WTC11 (cell line): Measurements from ENCODE around the gene AKR1E2. TPM values are rescaled to one million over a fixed set of nuclear protein-coding genes. Genes with fewer than 3 reads are reported as not detected.

ENCODE experiments used
- ATAC-seq: fragments of 200-7000 bp; cut with Tn5 transposase; 2 replicates; pipeline ENCODE4 v1.10.0; 2021; ENCODE audit warnings: mild to moderate bottlenecking, moderate library complexity
- CTCF ChIA-PET: fragments of 300-600 bp; sonication (Branson Sonifier 250); formaldehyde crosslinking; loops from one replicate; lab custom pipeline; 2021; ENCODE audit warnings: antibody characterized with exemption; lab: Charles Lee
- POLR2A ChIA-PET: fragments of 350-600 bp; sonication (Branson Sonifier 250); formaldehyde crosslinking; loops from one replicate; lab custom pipeline; 2021; ENCODE audit warnings: antibody characterized with exemption; lab: Charles Lee
- DNase-seq: peaks from one replicate; pipeline ENCODE4 v3.0.0; 2021; ENCODE audit warnings: low spot score
- H3K27ac Mint-ChIP-seq: 2 replicates; pipeline ENCODE4 v1.8.0; 2021; ENCODE audit warnings: mixed read lengths
- H3K27me3 Mint-ChIP-seq: 2 replicates; pipeline ENCODE4 v1.8.0; 2021; ENCODE audit warnings: low read depth, mild to moderate bottlenecking, moderate library complexity, mixed read lengths
- H3K36me3 Mint-ChIP-seq: 2 replicates; pipeline ENCODE4 v1.8.0; 2021; ENCODE audit warnings: mixed read lengths
- H3K4me1 Mint-ChIP-seq: 2 replicates; pipeline ENCODE4 v1.8.0; 2022; ENCODE audit warnings: mixed read lengths
- H3K4me3 Mint-ChIP-seq: 2 replicates; pipeline ENCODE4 v1.8.0; 2021; ENCODE audit warnings: mild to moderate bottlenecking, moderate library complexity, mixed read lengths
- H3K9me3 Mint-ChIP-seq: 2 replicates; pipeline ENCODE4 v1.8.0; 2021; ENCODE audit warnings: mixed read lengths
- ATF2 ChIP-seq: sonication (generic); formaldehyde crosslinking; IDR thresholded peaks from 2 replicates; pipeline ENCODE4 v1.8.1; 2022; ENCODE audit warnings: low read depth, missing genetic modification reagents, borderline replicate concordance
- CREM ChIP-seq: sonication (generic); formaldehyde crosslinking; IDR thresholded peaks from 2 replicates; pipeline ENCODE4 v1.8.1; 2022; ENCODE audit warnings: mild to moderate bottlenecking, missing genetic modification reagents, moderate library complexity
- ELF4 ChIP-seq: sonication (generic); formaldehyde crosslinking; IDR thresholded peaks from 2 replicates; pipeline ENCODE4 v1.8.1; 2022; ENCODE audit warnings: low read depth, mild to moderate bottlenecking, moderate library complexity, missing genetic modification reagents
- ESRRA ChIP-seq: sonication (generic); formaldehyde crosslinking; IDR thresholded peaks from 2 replicates; pipeline ENCODE4 v1.8.1; 2022; ENCODE audit warnings: mild to moderate bottlenecking, missing genetic modification reagents, borderline replicate concordance
- ETV6 ChIP-seq: sonication (generic); formaldehyde crosslinking; IDR thresholded peaks from 2 replicates; pipeline ENCODE4 v1.8.1; 2022; ENCODE audit warnings: mild to moderate bottlenecking, missing genetic modification reagents
- FOXJ3 ChIP-seq: sonication (generic); formaldehyde crosslinking; IDR thresholded peaks from 2 replicates; pipeline ENCODE4 v1.9.0; 2021; ENCODE audit warnings: missing genetic modification reagents, mild to moderate bottlenecking, borderline replicate concordance
- FOXK1 ChIP-seq: sonication (generic); formaldehyde crosslinking; IDR thresholded peaks from 2 replicates; pipeline ENCODE4 v1.8.0; 2022; ENCODE audit warnings: mild to moderate bottlenecking, moderate library complexity, missing genetic modification reagents
- KAT7 ChIP-seq: sonication (generic); formaldehyde crosslinking; IDR thresholded peaks from 2 replicates; pipeline ENCODE4 v1.8.1; 2023; ENCODE audit warnings: missing genetic modification reagents, mild to moderate bottlenecking, borderline replicate concordance
- NR3C1 ChIP-seq: sonication (generic); formaldehyde crosslinking; conservative IDR thresholded peaks from 2 replicates; pipeline ENCODE4 v1.8.1; 2023; ENCODE audit warnings: low read depth, mild to moderate bottlenecking, missing genetic modification reagents
- ZBTB43 ChIP-seq: sonication (generic); formaldehyde crosslinking; IDR thresholded peaks from 2 replicates; pipeline ENCODE4 v1.8.1; 2023; ENCODE audit warnings: mild to moderate bottlenecking, missing genetic modification reagents
- ZMAT4 ChIP-seq: fragments of 250-450 bp; sonication (Bioruptor Pico); IDR thresholded peaks from 2 replicates; pipeline ENCODE4 v1.9.0; 2021; ENCODE audit warnings: mild to moderate bottlenecking
- ZNF138 ChIP-seq: sonication (generic); formaldehyde crosslinking; conservative IDR thresholded peaks from 2 replicates; pipeline ENCODE4 v1.8.1; 2022; ENCODE audit warnings: mild to moderate bottlenecking, moderate library complexity, missing genetic modification reagents
- ZNF396 ChIP-seq: fragments of 250-450 bp; sonication (Bioruptor Pico); IDR thresholded peaks from 2 replicates; pipeline ENCODE4 v1.8.0; 2021; ENCODE audit warnings: mild to moderate bottlenecking, moderate library complexity, borderline replicate concordance
- ZNF416 ChIP-seq: fragments of 250-450 bp; sonication (Bioruptor Pico); IDR thresholded peaks from 2 replicates; pipeline ENCODE4 v1.9.0; 2021; ENCODE audit warnings: mild to moderate bottlenecking, inconsistent platforms
- ZNF512 ChIP-seq: sonication (generic); formaldehyde crosslinking; IDR thresholded peaks from 2 replicates; pipeline ENCODE4 v1.8.1; 2022; ENCODE audit warnings: missing genetic modification reagents, borderline replicate concordance
- total RNA-seq: library from RNA; stranded (reverse); gene quantifications from 3 replicates; pipeline ENCODE4 v1.2.3, GENCODE V29; 2021
- TF ChIP-seq, protein P1 (sequence below): sonication (generic); formaldehyde crosslinking; IDR thresholded peaks from 2 replicates; pipeline ENCODE4 v1.8.0; 2022; ENCODE audit warnings: mild to moderate bottlenecking, missing genetic modification reagents
- TF ChIP-seq, protein P2 (sequence below): sonication (generic); formaldehyde crosslinking; IDR thresholded peaks from 2 replicates; pipeline ENCODE4 v1.8.0; 2023; ENCODE audit warnings: missing genetic modification reagents
- TF ChIP-seq, protein P3 (sequence below): fragments of 250-450 bp; sonication (Bioruptor Pico); IDR thresholded peaks from 2 replicates; pipeline ENCODE4 v1.9.0; 2021; ENCODE audit warnings: mild to moderate bottlenecking

Gene AKR1E2
- total RNA-seq, 1 experiment from 2014 or later, result 1.7 TPM

- TF ChIP-seq ZMAT4 (CRISPR knock-in tag), result no peak
- TF ChIP-seq NR3C1, result no peak
- TF ChIP-seq ATF2, result no peak
- no peak for TF ChIP-seq ZNF396 (CRISPR knock-in tag)
- TF ChIP-seq, protein P1, sequence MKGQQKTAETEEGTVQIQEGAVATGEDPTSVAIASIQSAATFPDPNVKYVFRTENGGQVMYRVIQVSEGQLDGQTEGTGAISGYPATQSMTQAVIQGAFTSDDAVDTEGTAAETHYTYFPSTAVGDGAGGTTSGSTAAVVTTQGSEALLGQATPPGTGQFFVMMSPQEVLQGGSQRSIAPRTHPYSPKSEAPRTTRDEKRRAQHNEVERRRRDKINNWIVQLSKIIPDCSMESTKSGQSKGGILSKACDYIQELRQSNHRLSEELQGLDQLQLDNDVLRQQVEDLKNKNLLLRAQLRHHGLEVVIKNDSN (CRISPR knock-in tag), result no peak
These were observed 35.1 kb upstream of the AKR1E2 start (continued) for GRCh38 chr10:4790922-4791321.

DNA sequence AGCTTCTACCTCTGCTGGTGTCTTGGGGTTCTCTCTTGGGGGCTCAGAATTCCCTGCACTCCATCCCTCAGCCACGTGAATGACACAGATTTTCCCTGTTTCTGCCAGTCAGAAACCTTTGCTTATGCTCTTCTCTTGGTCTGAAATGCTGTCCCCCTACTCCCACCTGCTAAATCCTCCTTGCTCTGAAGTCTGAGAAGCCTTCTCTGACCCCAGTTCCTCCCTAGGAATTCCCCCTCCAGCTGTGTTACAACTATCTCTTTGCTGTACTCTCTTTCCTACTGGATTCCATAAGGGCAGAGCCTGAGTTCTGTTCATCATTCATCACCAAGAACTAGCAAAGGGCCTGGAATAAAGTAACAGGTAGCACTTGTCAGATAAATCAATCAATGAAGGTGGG, 33.6 kb upstream of the AKR1E2 start:
- H3K27me3 Mint-ChIP-seq, result no peaks in the 10 kb centered on the region
- ATAC-seq (no peak), DNase-seq (no peak)
- ChIA-PET POLR2A (interaction anchor here (0.6 kb wide), 1 partner anchor 1112 kb away, joined by 4 read pairs; no protein-coding TSS in a partner anchor), CTCF (no interaction called here)
- H3K4me3 Mint-ChIP-seq, result no peak overlapping the region
- no peaks in the 10 kb centered on the region for H3K36me3 Mint-ChIP-seq
- TF ChIP-seq ELF4 (CRISPR knock-in tag) (no peak), ZNF396 (CRISPR knock-in tag) (no peak), ZNF416 (CRISPR knock-in tag) (no peak), ZBTB43 (CRISPR knock-in tag) (no peak), ZNF512 (CRISPR knock-in tag) (no peak), ESRRA (CRISPR knock-in tag) (no peak), KAT7 (CRISPR knock-in tag) (no peak), CREM (CRISPR knock-in tag) (no peak), NR3C1 (no peak), ETV6 (no peak), FOXK1 (CRISPR knock-in tag) (no peak), ZNF138 (CRISPR knock-in tag) (no peak), FOXJ3 (CRISPR knock-in tag) (no peak)
- TF ChIP-seq, protein P1 (CRISPR knock-in tag), result no peak
- TF ChIP-seq, protein P2, sequence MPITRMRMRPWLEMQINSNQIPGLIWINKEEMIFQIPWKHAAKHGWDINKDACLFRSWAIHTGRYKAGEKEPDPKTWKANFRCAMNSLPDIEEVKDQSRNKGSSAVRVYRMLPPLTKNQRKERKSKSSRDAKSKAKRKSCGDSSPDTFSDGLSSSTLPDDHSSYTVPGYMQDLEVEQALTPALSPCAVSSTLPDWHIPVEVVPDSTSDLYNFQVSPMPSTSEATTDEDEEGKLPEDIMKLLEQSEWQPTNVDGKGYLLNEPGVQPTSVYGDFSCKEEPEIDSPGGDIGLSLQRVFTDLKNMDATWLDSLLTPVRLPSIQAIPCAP (CRISPR knock-in tag), result no peak
- TF ChIP-seq, protein P3, sequence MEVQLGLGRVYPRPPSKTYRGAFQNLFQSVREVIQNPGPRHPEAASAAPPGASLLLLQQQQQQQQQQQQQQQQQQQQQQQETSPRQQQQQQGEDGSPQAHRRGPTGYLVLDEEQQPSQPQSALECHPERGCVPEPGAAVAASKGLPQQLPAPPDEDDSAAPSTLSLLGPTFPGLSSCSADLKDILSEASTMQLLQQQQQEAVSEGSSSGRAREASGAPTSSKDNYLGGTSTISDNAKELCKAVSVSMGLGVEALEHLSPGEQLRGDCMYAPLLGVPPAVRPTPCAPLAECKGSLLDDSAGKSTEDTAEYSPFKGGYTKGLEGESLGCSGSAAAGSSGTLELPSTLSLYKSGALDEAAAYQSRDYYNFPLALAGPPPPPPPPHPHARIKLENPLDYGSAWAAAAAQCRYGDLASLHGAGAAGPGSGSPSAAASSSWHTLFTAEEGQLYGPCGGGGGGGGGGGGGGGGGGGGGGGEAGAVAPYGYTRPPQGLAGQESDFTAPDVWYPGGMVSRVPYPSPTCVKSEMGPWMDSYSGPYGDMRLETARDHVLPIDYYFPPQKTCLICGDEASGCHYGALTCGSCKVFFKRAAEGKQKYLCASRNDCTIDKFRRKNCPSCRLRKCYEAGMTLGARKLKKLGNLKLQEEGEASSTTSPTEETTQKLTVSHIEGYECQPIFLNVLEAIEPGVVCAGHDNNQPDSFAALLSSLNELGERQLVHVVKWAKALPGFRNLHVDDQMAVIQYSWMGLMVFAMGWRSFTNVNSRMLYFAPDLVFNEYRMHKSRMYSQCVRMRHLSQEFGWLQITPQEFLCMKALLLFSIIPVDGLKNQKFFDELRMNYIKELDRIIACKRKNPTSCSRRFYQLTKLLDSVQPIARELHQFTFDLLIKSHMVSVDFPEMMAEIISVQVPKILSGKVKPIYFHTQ (CRISPR knock-in tag), result no peak
- H3K4me1 Mint-ChIP-seq, result no peaks in the 10 kb centered on the region
- H3K27ac Mint-ChIP-seq, result no peak overlapping the region
- no peaks in the 10 kb centered on the region; the same call in 1 of the 2 replicates for H3K9me3 Mint-ChIP-seq
